ENCODE measurements around the gene SOS2. TPM values are rescaled to one million over a fixed set of nuclear protein-coding genes. Genes with fewer than 3 reads are reported as not detected.

The SOS2 gene
- 14.0 and 18.8 TPM in 2 replicates for total RNA-seq

DNA sequence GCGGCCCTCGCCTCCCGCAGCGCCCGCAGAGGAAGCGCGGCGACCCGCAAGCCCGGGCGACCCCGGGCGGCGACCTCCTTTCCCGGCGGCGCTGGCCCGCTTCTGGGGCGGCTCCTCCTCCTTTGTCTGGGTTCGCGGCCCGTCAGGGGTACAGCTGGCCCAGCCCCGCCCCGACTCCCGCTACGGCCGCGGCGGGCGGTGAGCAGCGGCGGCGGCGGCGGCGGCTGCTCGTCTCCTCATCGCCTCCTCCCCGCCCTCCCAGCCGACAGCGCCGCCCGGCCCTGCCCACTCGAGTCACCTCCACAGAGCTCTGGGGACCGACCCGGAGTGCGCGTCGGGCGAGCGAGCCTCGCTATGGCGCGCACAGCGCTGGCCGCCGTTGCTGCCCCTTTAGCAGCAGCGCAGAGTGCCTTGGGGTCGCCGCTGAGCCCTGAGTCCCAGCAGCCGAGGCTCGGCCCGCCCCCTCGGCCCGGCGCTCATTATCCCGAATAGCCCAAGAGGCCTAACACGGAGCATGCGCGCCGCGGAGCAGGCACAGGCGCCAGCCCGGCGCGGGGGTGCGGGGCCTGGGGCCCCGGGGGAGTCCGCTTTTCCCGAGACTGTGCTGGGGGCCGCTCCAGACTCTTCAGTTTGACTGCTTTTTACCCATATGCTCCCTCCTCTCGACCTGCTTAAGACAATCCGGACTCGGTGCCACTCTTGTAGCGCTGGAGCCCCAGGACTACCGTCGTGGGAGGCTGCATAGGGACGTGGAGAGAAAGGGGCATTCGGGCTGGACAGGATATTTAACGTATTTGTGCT is at the start of gene SOS2:
Gene SOS2 (minus strand): TSS at position 104 of the 801 bp plus-strand sequence. CDS start 295 bp downstream, outside the sequence.

DNA sequence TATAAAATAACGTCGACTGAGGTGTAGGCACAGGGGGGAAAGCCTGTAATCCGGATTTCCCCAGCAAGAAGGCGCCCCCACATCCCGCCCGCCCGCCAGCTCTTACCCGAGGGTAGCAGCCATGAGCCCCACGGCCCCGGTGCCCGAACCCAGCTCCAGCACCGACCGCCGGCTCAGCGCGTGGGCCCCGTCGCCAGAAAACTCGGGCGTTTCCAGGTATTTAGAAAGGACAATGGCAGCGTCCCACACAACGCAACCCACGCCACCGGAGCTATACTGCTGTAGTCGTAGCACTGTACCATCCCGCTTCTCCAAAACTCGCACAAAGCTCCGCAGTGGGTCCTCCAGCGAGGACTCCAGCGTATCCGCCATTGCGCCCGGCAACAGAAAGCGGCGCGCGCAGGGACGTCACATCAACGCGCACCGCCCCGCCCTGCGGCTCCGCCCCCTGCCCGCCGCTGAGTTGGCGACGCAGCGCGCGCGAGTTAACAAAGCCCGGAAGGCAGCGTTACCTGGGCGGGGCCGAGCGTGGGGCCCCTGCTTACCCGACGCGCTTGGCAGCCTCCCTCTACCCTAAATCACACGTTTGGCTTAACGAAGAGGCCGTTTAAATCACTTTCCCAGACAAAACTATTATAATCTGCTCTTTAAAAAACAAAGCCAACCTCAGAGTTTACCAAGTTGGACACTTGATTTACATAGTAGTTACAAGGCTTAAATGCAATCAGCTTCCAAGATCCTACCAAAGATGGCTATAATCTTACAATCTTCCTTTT is 115.0 kb downstream of the SOS2 start, which contains the start of gene VCPKMT:
Gene VCPKMT (minus strand): TSS at position 392 of the 776 bp plus-strand sequence. CDS start 20 bp downstream, at position 372.

Small RNA genes within 50 kb of the gene (small RNA-seq; reads per million reads assigned to genes)
- gene RF00019, result not detected

Other genes with a start within 250 kb of the SOS2 start
- 3.7 and 4.9 TPM in 2 replicates for gene VCPKMT, start 115.0 kb downstream of the SOS2 start, total RNA-seq
- 1.8 and 5.9 TPM in 2 replicates for gene L2HGDH, start 80.7 kb upstream of the SOS2 start, total RNA-seq
- gene DMAC2L, start 80.7 kb upstream of the SOS2 start, total RNA-seq, result 4.0 and 4.9 TPM in 2 replicates
- gene CDKL1, start 165.3 kb upstream of the SOS2 start, total RNA-seq, result 14.7 and 32.5 TPM in 2 replicates